WTC11 (cell line): ENCODE results near the gene ALDH1A2. TPM values are rescaled to one million over a fixed set of nuclear protein-coding genes. Genes with fewer than 3 reads are reported as not detected.

Experiments used
- ATAC-seq: fragments of 200-7000 bp; cut with Tn5 transposase; 2 replicates; pipeline ENCODE4 v1.10.0; 2021; ENCODE audit warnings: mild to moderate bottlenecking, moderate library complexity
- CTCF ChIA-PET: fragments of 300-600 bp; sonication (Branson Sonifier 250); formaldehyde crosslinking; loops from one replicate; lab custom pipeline; 2021; ENCODE audit warnings: antibody characterized with exemption; lab: Charles Lee
- POLR2A ChIA-PET: fragments of 350-600 bp; sonication (Branson Sonifier 250); formaldehyde crosslinking; loops from one replicate; lab custom pipeline; 2021; ENCODE audit warnings: antibody characterized with exemption; lab: Charles Lee
- DNase-seq: peaks from one replicate; pipeline ENCODE4 v3.0.0; 2021; ENCODE audit warnings: low spot score
- H3K27ac Mint-ChIP-seq: 2 replicates; pipeline ENCODE4 v1.8.0; 2021; ENCODE audit warnings: mixed read lengths
- H3K27me3 Mint-ChIP-seq: 2 replicates; pipeline ENCODE4 v1.8.0; 2021; ENCODE audit warnings: low read depth, mild to moderate bottlenecking, moderate library complexity, mixed read lengths
- H3K36me3 Mint-ChIP-seq: 2 replicates; pipeline ENCODE4 v1.8.0; 2021; ENCODE audit warnings: mixed read lengths
- H3K4me1 Mint-ChIP-seq: 2 replicates; pipeline ENCODE4 v1.8.0; 2022; ENCODE audit warnings: mixed read lengths
- H3K4me3 Mint-ChIP-seq: 2 replicates; pipeline ENCODE4 v1.8.0; 2021; ENCODE audit warnings: mild to moderate bottlenecking, moderate library complexity, mixed read lengths
- H3K9me3 Mint-ChIP-seq: 2 replicates; pipeline ENCODE4 v1.8.0; 2021; ENCODE audit warnings: mixed read lengths
- ATF1 ChIP-seq: sonication (generic); formaldehyde crosslinking; IDR thresholded peaks from 2 replicates; pipeline ENCODE4 v1.8.1; 2023; ENCODE audit warnings: mild to moderate bottlenecking, moderate library complexity, missing genetic modification reagents
- CREB1 ChIP-seq: sonication (generic); formaldehyde crosslinking; IDR thresholded peaks from 2 replicates; pipeline ENCODE4 v1.8.0; 2023; ENCODE audit warnings: mild to moderate bottlenecking, missing genetic modification reagents
- ELF4 ChIP-seq: sonication (generic); formaldehyde crosslinking; IDR thresholded peaks from 2 replicates; pipeline ENCODE4 v1.8.1; 2022; ENCODE audit warnings: low read depth, mild to moderate bottlenecking, moderate library complexity, missing genetic modification reagents
- ESRRA ChIP-seq: sonication (generic); formaldehyde crosslinking; IDR thresholded peaks from 2 replicates; pipeline ENCODE4 v1.8.1; 2022; ENCODE audit warnings: mild to moderate bottlenecking, missing genetic modification reagents, borderline replicate concordance
- GABPB1 ChIP-seq: sonication (generic); formaldehyde crosslinking; IDR thresholded peaks from 2 replicates; pipeline ENCODE4 v1.8.1; 2023; ENCODE audit warnings: mild to moderate bottlenecking, missing genetic modification reagents
- GRHL2 ChIP-seq: fragments of 250-450 bp; sonication (Bioruptor Pico); IDR thresholded peaks from 2 replicates; pipeline ENCODE4 v1.8.0; 2022; ENCODE audit warnings: mild to moderate bottlenecking, moderate library complexity; ENCODE audit not compliant: insufficient replicate concordance, severe bottlenecking
- MYBL2 ChIP-seq: sonication (generic); formaldehyde crosslinking; IDR thresholded peaks from 2 replicates; pipeline ENCODE4 v1.8.1; 2023; ENCODE audit warnings: mild to moderate bottlenecking, moderate library complexity, missing genetic modification reagents
- NR3C1 ChIP-seq: sonication (generic); formaldehyde crosslinking; conservative IDR thresholded peaks from 2 replicates; pipeline ENCODE4 v1.8.1; 2023; ENCODE audit warnings: low read depth, mild to moderate bottlenecking, missing genetic modification reagents
- SP1 ChIP-seq: sonication (generic); formaldehyde crosslinking; conservative IDR thresholded peaks from 2 replicates; pipeline ENCODE4 v1.8.1; 2022; ENCODE audit warnings: missing genetic modification reagents
- ZNF263 ChIP-seq: sonication (generic); formaldehyde crosslinking; IDR thresholded peaks from 2 replicates; pipeline ENCODE4 v1.8.1; 2022; ENCODE audit warnings: low read depth, mild to moderate bottlenecking, moderate library complexity, missing genetic modification reagents
- ZNF317 ChIP-seq: sonication (generic); formaldehyde crosslinking; IDR thresholded peaks from 2 replicates; pipeline ENCODE4 v1.8.1; 2023; ENCODE audit warnings: low read depth, mild to moderate bottlenecking, moderate library complexity, missing genetic modification reagents, borderline replicate concordance
- ZNF416 ChIP-seq: fragments of 250-450 bp; sonication (Bioruptor Pico); IDR thresholded peaks from 2 replicates; pipeline ENCODE4 v1.9.0; 2021; ENCODE audit warnings: mild to moderate bottlenecking, inconsistent platforms
- total RNA-seq: library from RNA; stranded (reverse); gene quantifications from 3 replicates; pipeline ENCODE4 v1.2.3, GENCODE V29; 2021
- TF ChIP-seq, protein P1 (sequence below): fragments of 200-600 bp; IDR thresholded peaks from 2 replicates; pipeline ENCODE4 v1.8.0; 2022; ENCODE audit warnings: antibody characterized with exemption
- TF ChIP-seq, protein P2 (sequence below): sonication (generic); formaldehyde crosslinking; IDR thresholded peaks from 2 replicates; pipeline ENCODE4 v1.8.0; 2023; ENCODE audit warnings: missing genetic modification reagents, mild to moderate bottlenecking, borderline replicate concordance
- TF ChIP-seq, protein P3 (sequence below): sonication (generic); formaldehyde crosslinking; IDR thresholded peaks from 2 replicates; pipeline ENCODE4 v1.8.1; 2022; ENCODE audit warnings: mild to moderate bottlenecking, moderate library complexity, missing genetic modification reagents
- TF ChIP-seq, protein P4 (sequence below): sonication (generic); formaldehyde crosslinking; IDR thresholded peaks from 2 replicates; pipeline ENCODE4 v1.8.0; 2023; ENCODE audit warnings: mild to moderate bottlenecking, missing genetic modification reagents
- TF ChIP-seq, protein P5 (sequence below): sonication (generic); formaldehyde crosslinking; IDR thresholded peaks from 2 replicates; pipeline ENCODE4 v1.8.1; 2022; ENCODE audit warnings: low read depth, mild to moderate bottlenecking, moderate library complexity, missing genetic modification reagents, borderline replicate concordance
- TF ChIP-seq, protein P6 (sequence below): fragments of 250-450 bp; sonication (Bioruptor Pico); IDR thresholded peaks from 2 replicates; pipeline ENCODE4 v1.9.0; 2021; ENCODE audit warnings: moderate library complexity, mild to moderate bottlenecking, inconsistent platforms, borderline replicate concordance
- TF ChIP-seq, protein P7 (sequence below): sonication (generic); formaldehyde crosslinking; IDR thresholded peaks from 2 replicates; pipeline ENCODE4 v1.8.1; 2023; ENCODE audit warnings: mild to moderate bottlenecking, moderate library complexity, missing genetic modification reagents
- TF ChIP-seq, protein P8 (sequence below): fragments of 250-450 bp; sonication (Bioruptor Pico); IDR thresholded peaks from 2 replicates; pipeline ENCODE4 v1.9.0; 2021; ENCODE audit warnings: mild to moderate bottlenecking

ALDH1A2 gene
- total RNA-seq, 1 experiment from 2014 or later: 1.1 TPM

DNA sequence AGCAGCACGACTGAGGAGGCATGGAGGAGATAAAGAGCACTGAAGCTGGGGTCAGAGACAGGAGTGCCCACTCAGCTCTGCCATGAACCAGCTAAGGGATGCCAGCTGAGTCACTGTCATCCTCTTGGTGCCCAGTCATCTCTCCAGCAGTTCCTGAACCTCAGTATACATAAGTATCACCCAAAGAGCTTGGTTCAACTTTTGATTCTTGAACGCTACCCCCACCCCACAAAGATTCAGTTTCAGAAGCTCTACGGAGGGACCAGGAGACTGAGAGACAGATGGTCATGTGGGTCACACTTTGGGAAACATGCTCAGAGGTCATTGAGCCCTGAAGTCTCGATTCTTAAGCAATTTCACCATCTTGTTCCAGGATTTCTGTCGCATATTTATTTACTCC lies 108.4 kb downstream of the ALDH1A2 start:
- ChIA-PET CTCF (interaction anchor here (1.0 to 2.4 kb wide), 3 partner anchors 113 to 226 kb away, joined by 3 to 9 read pairs (median 4); no protein-coding TSS in a partner anchor), POLR2A (no interaction called here)
- Mint-ChIP-seq H3K9me3 (no peaks in the 10 kb centered on the region), H3K4me3 (no peak overlapping the region), H3K4me1 (no peaks in the 10 kb centered on the region), H3K27ac (no peak overlapping the region), H3K27me3 (no peaks in the 10 kb centered on the region; the same call in 1 of the 2 replicates)
- DNase-seq (no peak), ATAC-seq (no peak)
- TF ChIP-seq ZNF416 (CRISPR knock-in tag) (no peak), SP1 (CRISPR knock-in tag) (no peak), ZNF317 (CRISPR knock-in tag) (no peak), ATF1 (CRISPR knock-in tag) (no peak), MYBL2 (CRISPR knock-in tag) (no peak), GABPB1 (CRISPR knock-in tag) (no peak), ELF4 (CRISPR knock-in tag) (no peak), ZNF263 (no peak), CREB1 (no peak), GRHL2 (CRISPR knock-in tag) (no peak), ESRRA (CRISPR knock-in tag) (no peak), NR3C1 (no peak)
- TF ChIP-seq, protein P1, sequence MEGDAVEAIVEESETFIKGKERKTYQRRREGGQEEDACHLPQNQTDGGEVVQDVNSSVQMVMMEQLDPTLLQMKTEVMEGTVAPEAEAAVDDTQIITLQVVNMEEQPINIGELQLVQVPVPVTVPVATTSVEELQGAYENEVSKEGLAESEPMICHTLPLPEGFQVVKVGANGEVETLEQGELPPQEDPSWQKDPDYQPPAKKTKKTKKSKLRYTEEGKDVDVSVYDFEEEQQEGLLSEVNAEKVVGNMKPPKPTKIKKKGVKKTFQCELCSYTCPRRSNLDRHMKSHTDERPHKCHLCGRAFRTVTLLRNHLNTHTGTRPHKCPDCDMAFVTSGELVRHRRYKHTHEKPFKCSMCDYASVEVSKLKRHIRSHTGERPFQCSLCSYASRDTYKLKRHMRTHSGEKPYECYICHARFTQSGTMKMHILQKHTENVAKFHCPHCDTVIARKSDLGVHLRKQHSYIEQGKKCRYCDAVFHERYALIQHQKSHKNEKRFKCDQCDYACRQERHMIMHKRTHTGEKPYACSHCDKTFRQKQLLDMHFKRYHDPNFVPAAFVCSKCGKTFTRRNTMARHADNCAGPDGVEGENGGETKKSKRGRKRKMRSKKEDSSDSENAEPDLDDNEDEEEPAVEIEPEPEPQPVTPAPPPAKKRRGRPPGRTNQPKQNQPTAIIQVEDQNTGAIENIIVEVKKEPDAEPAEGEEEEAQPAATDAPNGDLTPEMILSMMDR: no peak
- TF ChIP-seq, protein P2, sequence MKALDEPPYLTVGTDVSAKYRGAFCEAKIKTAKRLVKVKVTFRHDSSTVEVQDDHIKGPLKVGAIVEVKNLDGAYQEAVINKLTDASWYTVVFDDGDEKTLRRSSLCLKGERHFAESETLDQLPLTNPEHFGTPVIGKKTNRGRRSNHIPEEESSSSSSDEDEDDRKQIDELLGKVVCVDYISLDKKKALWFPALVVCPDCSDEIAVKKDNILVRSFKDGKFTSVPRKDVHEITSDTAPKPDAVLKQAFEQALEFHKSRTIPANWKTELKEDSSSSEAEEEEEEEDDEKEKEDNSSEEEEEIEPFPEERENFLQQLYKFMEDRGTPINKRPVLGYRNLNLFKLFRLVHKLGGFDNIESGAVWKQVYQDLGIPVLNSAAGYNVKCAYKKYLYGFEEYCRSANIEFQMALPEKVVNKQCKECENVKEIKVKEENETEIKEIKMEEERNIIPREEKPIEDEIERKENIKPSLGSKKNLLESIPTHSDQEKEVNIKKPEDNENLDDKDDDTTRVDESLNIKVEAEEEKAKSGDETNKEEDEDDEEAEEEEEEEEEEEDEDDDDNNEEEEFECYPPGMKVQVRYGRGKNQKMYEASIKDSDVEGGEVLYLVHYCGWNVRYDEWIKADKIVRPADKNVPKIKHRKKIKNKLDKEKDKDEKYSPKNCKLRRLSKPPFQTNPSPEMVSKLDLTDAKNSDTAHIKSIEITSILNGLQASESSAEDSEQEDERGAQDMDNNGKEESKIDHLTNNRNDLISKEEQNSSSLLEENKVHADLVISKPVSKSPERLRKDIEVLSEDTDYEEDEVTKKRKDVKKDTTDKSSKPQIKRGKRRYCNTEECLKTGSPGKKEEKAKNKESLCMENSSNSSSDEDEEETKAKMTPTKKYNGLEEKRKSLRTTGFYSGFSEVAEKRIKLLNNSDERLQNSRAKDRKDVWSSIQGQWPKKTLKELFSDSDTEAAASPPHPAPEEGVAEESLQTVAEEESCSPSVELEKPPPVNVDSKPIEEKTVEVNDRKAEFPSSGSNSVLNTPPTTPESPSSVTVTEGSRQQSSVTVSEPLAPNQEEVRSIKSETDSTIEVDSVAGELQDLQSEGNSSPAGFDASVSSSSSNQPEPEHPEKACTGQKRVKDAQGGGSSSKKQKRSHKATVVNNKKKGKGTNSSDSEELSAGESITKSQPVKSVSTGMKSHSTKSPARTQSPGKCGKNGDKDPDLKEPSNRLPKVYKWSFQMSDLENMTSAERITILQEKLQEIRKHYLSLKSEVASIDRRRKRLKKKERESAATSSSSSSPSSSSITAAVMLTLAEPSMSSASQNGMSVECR (CRISPR knock-in tag): no peak
- TF ChIP-seq, protein P3, sequence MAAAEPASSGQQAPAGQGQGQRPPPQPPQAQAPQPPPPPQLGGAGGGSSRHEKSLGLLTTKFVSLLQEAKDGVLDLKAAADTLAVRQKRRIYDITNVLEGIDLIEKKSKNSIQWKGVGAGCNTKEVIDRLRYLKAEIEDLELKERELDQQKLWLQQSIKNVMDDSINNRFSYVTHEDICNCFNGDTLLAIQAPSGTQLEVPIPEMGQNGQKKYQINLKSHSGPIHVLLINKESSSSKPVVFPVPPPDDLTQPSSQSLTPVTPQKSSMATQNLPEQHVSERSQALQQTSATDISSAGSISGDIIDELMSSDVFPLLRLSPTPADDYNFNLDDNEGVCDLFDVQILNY: no peak
- TF ChIP-seq, protein P4, sequence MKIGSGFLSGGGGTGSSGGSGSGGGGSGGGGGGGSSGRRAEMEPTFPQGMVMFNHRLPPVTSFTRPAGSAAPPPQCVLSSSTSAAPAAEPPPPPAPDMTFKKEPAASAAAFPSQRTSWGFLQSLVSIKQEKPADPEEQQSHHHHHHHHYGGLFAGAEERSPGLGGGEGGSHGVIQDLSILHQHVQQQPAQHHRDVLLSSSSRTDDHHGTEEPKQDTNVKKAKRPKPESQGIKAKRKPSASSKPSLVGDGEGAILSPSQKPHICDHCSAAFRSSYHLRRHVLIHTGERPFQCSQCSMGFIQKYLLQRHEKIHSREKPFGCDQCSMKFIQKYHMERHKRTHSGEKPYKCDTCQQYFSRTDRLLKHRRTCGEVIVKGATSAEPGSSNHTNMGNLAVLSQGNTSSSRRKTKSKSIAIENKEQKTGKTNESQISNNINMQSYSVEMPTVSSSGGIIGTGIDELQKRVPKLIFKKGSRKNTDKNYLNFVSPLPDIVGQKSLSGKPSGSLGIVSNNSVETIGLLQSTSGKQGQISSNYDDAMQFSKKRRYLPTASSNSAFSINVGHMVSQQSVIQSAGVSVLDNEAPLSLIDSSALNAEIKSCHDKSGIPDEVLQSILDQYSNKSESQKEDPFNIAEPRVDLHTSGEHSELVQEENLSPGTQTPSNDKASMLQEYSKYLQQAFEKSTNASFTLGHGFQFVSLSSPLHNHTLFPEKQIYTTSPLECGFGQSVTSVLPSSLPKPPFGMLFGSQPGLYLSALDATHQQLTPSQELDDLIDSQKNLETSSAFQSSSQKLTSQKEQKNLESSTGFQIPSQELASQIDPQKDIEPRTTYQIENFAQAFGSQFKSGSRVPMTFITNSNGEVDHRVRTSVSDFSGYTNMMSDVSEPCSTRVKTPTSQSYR (CRISPR knock-in tag): no peak
- TF ChIP-seq, protein P5, sequence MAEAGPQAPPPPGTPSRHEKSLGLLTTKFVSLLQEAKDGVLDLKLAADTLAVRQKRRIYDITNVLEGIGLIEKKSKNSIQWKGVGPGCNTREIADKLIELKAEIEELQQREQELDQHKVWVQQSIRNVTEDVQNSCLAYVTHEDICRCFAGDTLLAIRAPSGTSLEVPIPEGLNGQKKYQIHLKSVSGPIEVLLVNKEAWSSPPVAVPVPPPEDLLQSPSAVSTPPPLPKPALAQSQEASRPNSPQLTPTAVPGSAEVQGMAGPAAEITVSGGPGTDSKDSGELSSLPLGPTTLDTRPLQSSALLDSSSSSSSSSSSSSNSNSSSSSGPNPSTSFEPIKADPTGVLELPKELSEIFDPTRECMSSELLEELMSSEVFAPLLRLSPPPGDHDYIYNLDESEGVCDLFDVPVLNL (CRISPR knock-in tag): no peak
- TF ChIP-seq, protein P6, sequence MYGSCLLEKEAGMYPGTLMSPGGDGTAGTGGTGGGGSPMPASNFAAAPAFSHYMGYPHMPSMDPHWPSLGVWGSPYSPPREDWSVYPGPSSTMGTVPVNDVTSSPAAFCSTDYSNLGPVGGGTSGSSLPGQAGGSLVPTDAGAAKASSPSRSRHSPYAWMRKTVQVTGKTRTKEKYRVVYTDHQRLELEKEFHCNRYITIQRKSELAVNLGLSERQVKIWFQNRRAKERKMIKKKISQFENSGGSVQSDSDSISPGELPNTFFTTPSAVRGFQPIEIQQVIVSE (CRISPR knock-in tag): no peak
- TF ChIP-seq, protein P7, sequence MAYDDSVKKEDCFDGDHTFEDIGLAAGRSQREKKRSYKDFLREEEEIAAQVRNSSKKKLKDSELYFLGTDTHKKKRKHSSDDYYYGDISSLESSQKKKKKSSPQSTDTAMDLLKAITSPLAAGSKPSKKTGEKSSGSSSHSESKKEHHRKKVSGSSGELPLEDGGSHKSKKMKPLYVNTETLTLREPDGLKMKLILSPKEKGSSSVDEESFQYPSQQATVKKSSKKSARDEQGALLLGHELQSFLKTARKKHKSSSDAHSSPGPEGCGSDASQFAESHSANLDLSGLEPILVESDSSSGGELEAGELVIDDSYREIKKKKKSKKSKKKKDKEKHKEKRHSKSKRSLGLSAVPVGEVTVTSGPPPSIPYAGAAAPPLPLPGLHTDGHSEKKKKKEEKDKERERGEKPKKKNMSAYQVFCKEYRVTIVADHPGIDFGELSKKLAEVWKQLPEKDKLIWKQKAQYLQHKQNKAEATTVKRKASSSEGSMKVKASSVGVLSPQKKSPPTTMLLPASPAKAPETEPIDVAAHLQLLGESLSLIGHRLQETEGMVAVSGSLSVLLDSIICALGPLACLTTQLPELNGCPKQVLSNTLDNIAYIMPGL (CRISPR knock-in tag): no peak
- TF ChIP-seq, protein P8, sequence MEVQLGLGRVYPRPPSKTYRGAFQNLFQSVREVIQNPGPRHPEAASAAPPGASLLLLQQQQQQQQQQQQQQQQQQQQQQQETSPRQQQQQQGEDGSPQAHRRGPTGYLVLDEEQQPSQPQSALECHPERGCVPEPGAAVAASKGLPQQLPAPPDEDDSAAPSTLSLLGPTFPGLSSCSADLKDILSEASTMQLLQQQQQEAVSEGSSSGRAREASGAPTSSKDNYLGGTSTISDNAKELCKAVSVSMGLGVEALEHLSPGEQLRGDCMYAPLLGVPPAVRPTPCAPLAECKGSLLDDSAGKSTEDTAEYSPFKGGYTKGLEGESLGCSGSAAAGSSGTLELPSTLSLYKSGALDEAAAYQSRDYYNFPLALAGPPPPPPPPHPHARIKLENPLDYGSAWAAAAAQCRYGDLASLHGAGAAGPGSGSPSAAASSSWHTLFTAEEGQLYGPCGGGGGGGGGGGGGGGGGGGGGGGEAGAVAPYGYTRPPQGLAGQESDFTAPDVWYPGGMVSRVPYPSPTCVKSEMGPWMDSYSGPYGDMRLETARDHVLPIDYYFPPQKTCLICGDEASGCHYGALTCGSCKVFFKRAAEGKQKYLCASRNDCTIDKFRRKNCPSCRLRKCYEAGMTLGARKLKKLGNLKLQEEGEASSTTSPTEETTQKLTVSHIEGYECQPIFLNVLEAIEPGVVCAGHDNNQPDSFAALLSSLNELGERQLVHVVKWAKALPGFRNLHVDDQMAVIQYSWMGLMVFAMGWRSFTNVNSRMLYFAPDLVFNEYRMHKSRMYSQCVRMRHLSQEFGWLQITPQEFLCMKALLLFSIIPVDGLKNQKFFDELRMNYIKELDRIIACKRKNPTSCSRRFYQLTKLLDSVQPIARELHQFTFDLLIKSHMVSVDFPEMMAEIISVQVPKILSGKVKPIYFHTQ: no peak
- TF ChIP-seq, all 79 proteins: peak for 0
- no peaks in the 10 kb centered on the region for H3K36me3 Mint-ChIP-seq
